SU-DHL-6 (cell line): ENCODE measurements around the gene CST8.

Experiments used
- H2AFZ ChIP-seq: fragments of 200-600 bp; sonication (generic); 2 replicates; pipeline ENCODE4 v1.6.1; 2014; ENCODE audit warnings: low read depth, mild to moderate bottlenecking, moderate library complexity, mixed read lengths, antibody characterized with exemption, low read length; ENCODE audit not compliant: severe bottlenecking
- H3F3A ChIP-seq: fragments of 200-600 bp; shearing (Covaris generic); 2 replicates; pipeline ENCODE4 v1.6.0; 2016; ENCODE audit warnings: antibody characterized with exemption, mild to moderate bottlenecking; ENCODE audit not compliant: insufficient read depth
- H3K27ac ChIP-seq: fragments of 200-600 bp; sonication (generic); 2 replicates; pipeline ENCODE4 v1.5.1; 2016; ENCODE audit warnings: low read depth, mild to moderate bottlenecking, low read length, moderate library complexity, mixed read lengths
- H3K27me3 ChIP-seq: fragments of 200-600 bp; sonication (generic), shearing (Covaris generic); 2 replicates; pipeline ENCODE4 v1.6.0; 2014; ENCODE audit warnings: mild to moderate bottlenecking, low read length
- H3K36me3 ChIP-seq: fragments of 200-600 bp; sonication (generic); 2 replicates; pipeline ENCODE4 v1.6.1; 2014; ENCODE audit warnings: mild to moderate bottlenecking, low read length, mixed read lengths
- H3K4me2 ChIP-seq: fragments of 300-600, 200-600 bp; shearing (Covaris generic), sonication (generic); 2 replicates; pipeline ENCODE4 v1.6.0; 2014; ENCODE audit warnings: low read length, low read depth, mild to moderate bottlenecking; ENCODE audit not compliant: poor library complexity, severe bottlenecking
- H3K4me3 ChIP-seq: fragments of 200-600 bp; sonication (generic); 2 replicates; pipeline ENCODE4 v1.5.1; 2014; ENCODE audit warnings: antibody characterized with exemption, low read length, mild to moderate bottlenecking, mixed read lengths; ENCODE audit not compliant: insufficient read depth, poor library complexity, severe bottlenecking
- H3K79me2 ChIP-seq: fragments of 200-600 bp; sonication (generic); 2 replicates; pipeline ENCODE4 v1.6.1; 2014; ENCODE audit warnings: mild to moderate bottlenecking, low read length, moderate library complexity; ENCODE audit not compliant: insufficient read depth
- H3K9ac ChIP-seq: fragments of 200-600 bp; sonication (generic); 2 replicates; pipeline ENCODE4 v1.7.0; 2014; ENCODE audit warnings: mild to moderate bottlenecking, low read length
- H3K9me2 ChIP-seq: fragments of 200-600 bp; sonication (generic); replicated peaks from 2 replicates; pipeline ENCODE4 v1.6.1; 2014; ENCODE audit warnings: low read length; ENCODE audit not compliant: insufficient read depth
- H3K9me3 ChIP-seq: fragments of 200-600 bp; sonication (generic); 2 replicates; pipeline ENCODE4 v1.6.1; 2014; ENCODE audit warnings: low read length, mixed read lengths; ENCODE audit not compliant: insufficient read depth
- H4K20me1 ChIP-seq: fragments of 200-600 bp; sonication (generic); 2 replicates; pipeline ENCODE4 v1.6.1; 2014; ENCODE audit warnings: low read depth, mild to moderate bottlenecking, antibody characterized with exemption, low read length, moderate library complexity, mixed read lengths
- CTCF ChIP-seq: fragments of 200-600 bp; sonication (generic); IDR thresholded peaks from one replicate; pipeline ENCODE4 v1.5.1; 2017; ENCODE audit warnings: antibody characterized with exemption, mild to moderate bottlenecking, low read length, moderate library complexity; ENCODE audit not compliant: insufficient read depth, poor library complexity, severe bottlenecking
- EZH2phosphoT487 ChIP-seq: fragments of 200-600 bp; sonication (generic), shearing (Covaris generic); conservative IDR thresholded peaks from 2 replicates; pipeline ENCODE4 v1.6.1; 2018; ENCODE audit warnings: mild to moderate bottlenecking, antibody characterized with exemption, low read length, moderate library complexity, mixed read lengths

CST8 gene

DNA sequence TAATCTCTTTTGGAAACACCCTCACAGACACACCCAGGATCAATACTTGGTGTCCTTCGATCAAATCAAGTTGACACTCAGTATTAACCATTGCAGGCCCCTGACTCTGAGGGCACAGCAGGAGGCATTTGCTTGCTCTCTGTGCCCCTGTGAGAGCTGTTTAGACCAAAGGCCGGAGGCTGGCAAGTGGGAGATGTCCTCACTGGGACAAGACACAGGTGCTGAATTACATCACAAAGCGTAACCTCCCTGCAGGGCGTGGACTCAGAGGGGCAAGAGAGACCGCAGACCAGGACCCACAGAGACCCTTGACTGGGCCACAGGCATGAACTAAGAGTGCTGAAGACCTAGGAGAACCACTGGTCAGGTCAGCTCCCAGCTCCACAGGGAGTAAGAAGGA is at the start of gene CST8:
Gene CST8, plus strand, starts transcription at position 301 of the 400 bp plus-strand sequence. CDS start 551 bp downstream, outside the sequence.
- H3K9ac ChIP-seq: no peak within 1 kb of the TSS
- H3K9me3 ChIP-seq: no peaks in the 10 kb centered on the region
- H3K27me3 ChIP-seq: no peaks in the 10 kb centered on the region
- H3K4me2 ChIP-seq: no peak within 1 kb of the TSS
- H3K4me3 ChIP-seq: no peak within 1 kb of the TSS
- TF ChIP-seq CTCF (no peak), EZH2phosphoT487 (no peak)
- no peaks in the 10 kb centered on the region for H3K9me2 ChIP-seq
- H3K36me3 ChIP-seq: no peaks in the 10 kb centered on the region
- no peak within 1 kb of the TSS for H2AFZ ChIP-seq
- H3K79me2 ChIP-seq: no peaks in the 10 kb centered on the region
- H3F3A ChIP-seq: no peaks in the 10 kb centered on the region
- H4K20me1 ChIP-seq: no peaks in the 10 kb centered on the region
- H3K27ac ChIP-seq: no peak within 1 kb of the TSS

DNA sequence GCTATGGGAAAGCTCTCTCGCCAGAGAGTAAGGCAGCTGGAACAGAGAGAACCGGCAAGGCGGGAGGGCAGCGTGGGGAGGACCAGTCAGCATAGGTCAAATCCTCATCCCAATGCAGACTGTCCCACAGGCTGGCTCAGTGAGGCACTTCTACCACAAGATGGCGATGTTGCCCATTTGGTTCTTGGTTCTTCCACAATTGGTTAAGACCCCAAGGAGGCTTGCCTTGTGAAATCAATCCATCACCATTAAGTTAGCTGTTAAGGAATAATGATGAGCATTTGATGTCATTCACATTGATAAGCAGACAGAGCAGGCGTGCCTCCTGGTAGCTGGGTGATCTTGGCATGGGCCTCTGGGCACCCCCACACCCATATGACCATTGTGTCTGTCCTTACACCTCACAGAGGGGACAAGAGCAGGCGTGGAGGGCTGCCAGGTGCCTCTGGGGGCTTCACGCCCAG is 49.0 kb upstream of the CST8 start:
- H3K4me2 ChIP-seq: no peak overlapping the region
- H3K9me2 ChIP-seq: no peaks in the 10 kb centered on the region
- TF ChIP-seq EZH2phosphoT487 (no peak), CTCF (peak; percentile 78)
- H3F3A ChIP-seq: no peaks in the 10 kb centered on the region
- H3K79me2 ChIP-seq: no peaks in the 10 kb centered on the region
- H3K27me3 ChIP-seq: no peaks in the 10 kb centered on the region
- H3K36me3 ChIP-seq: no peaks in the 10 kb centered on the region
- no peak overlapping the region for H3K4me3 ChIP-seq
- no peaks in the 10 kb centered on the region for H3K9me3 ChIP-seq
- no peak overlapping the region for H3K9ac ChIP-seq
- H3K27ac ChIP-seq: no peak overlapping the region
- H2AFZ ChIP-seq: no peak overlapping the region
- H4K20me1 ChIP-seq: no peaks in the 10 kb centered on the region

GRCh38 chr20:23442436-23442835 is 48.5 kb upstream of the CST8 start:
- Histone ChIP-seq H3K79me2 (no peaks in the 10 kb centered on the region), H3K9me2 (no peaks in the 10 kb centered on the region), H3K36me3 (no peaks in the 10 kb centered on the region), H2AFZ (no peak overlapping the region), H3K27me3 (no peaks in the 10 kb centered on the region), H3K27ac (no peak overlapping the region), H3K9ac (no peak overlapping the region), H3F3A (no peaks in the 10 kb centered on the region), H4K20me1 (no peaks in the 10 kb centered on the region), H3K4me3 (no peak overlapping the region), H3K4me2 (no peak overlapping the region), H3K9me3 (no peaks in the 10 kb centered on the region)
- TF ChIP-seq CTCF (no peak), EZH2phosphoT487 (no peak)
